ENCODE data around the gene EML4.

- TF ChIP-seq CTCF (IDR thresholded peaks at IDR 0.05) (no peak), REST (IDR thresholded peaks at IDR 0.05; ENCODE audit: insufficient read depth in 1 of 2, low read depth in 2 of 2, low read length in 1 of 2) (no peak), POLR2AphosphoS5 (IDR thresholded peaks at IDR 0.05; ENCODE audit: low read depth, low read length) (no peak), TCF7L2 (IDR thresholded peaks at IDR 0.05; ENCODE audit: low read depth, low read length) (no peak)
Observed at GRCh38 chr2:42164971-42165370, 4.2 kb upstream of the EML4 start.

All from Panc1 (cell line).